AG09319 (cell line): ENCODE data around the gene UNC13C.

Source experiments
- DNase-seq: peaks from one replicate; pipeline ENCODE4 v3.0.0-alpha.2; 2010; ENCODE audit warnings: low read depth; ENCODE audit errors: extremely low read depth
- CTCF ChIP-seq: IDR thresholded peaks from 2 replicates; pipeline ENCODE4 v1.5.1; 2011; ENCODE audit warnings: low read depth, mild to moderate bottlenecking, inconsistent platforms, low read length, moderate library complexity

Gene UNC13C

GRCh38 chr15:54307926-54308325 lies 329.7 kb downstream of the UNC13C start:
- no peak for DNase-seq

GRCh38 chr15:54312528-54312927 lies 334.3 kb downstream of the UNC13C start:
- TF ChIP-seq CTCF = no peak
- DNase-seq = no peak

More at GRCh38 chr15:54307926-54308325, 329.7 kb downstream of the UNC13C start:
- TF ChIP-seq CTCF = no peak

- no peak for TF ChIP-seq CTCF
- DNase-seq = no peak
Measured at GRCh38 chr15:54321426-54321825, 343.2 kb downstream of the UNC13C start.

- no peak for DNase-seq
- TF ChIP-seq CTCF = no peak
Measured at GRCh38 chr15:54322341-54322740, 344.1 kb downstream of the UNC13C start.

- TF ChIP-seq CTCF = no peak
- DNase-seq = no peak
Measured at GRCh38 chr15:54345301-54345700, 367.1 kb downstream of the UNC13C start.

- no peak for TF ChIP-seq CTCF
- no peak for DNase-seq
Measured at GRCh38 chr15:54345827-54346226, 367.6 kb downstream of the UNC13C start.

- DNase-seq = no peak
- no peak for TF ChIP-seq CTCF
Measured at GRCh38 chr15:54347082-54347827, 369.0 kb downstream of the UNC13C start.
